A549 (cell line): ENCODE measurements around the gene HSPBP1.

ENCODE experiments used
- CEBPB ChIP-seq, 2 experiments: fragments of >200 bp in 1 of 2; sonication (Bioruptor Twin) in 1 of 2; formaldehyde crosslinking in 1 of 2; IDR thresholded peaks; 2 replicates each; pipeline ENCODE4 v1.6.1; 2012 to 2016
- CTCF ChIP-seq: fragments of >200 bp; sonication (Bioruptor Twin); formaldehyde crosslinking; IDR thresholded peaks from 3 replicates; pipeline ENCODE4 v1.5.1; 2016
- E2F6 ChIP-seq: IDR thresholded peaks from 2 replicates; pipeline ENCODE4 v1.6.1; 2012; ENCODE audit warnings: low read depth, borderline replicate concordance
- EP300 ChIP-seq, 2 experiments: fragments of >200 bp; sonication (Bioruptor Twin); formaldehyde crosslinking; IDR thresholded peaks; 2 replicates in 1 of 2; 3 replicates in 1 of 2; pipeline ENCODE4 v1.6.1; 2016 to 2017
- ESRRA ChIP-seq: fragments of 150-350 bp; IDR thresholded peaks from 2 replicates; pipeline ENCODE4 v1.6.1; 2014; ENCODE audit warnings: mild to moderate bottlenecking, low read length, borderline replicate concordance
- JUN ChIP-seq, 2 experiments: fragments of >200 bp; sonication (Bioruptor Twin); formaldehyde crosslinking; IDR thresholded peaks; 2 replicates in 1 of 2; 3 replicates in 1 of 2; pipeline ENCODE4 v1.6.1; 2016 to 2017
- KDM5A ChIP-seq: fragments of 200-600 bp; sonication (generic); IDR thresholded peaks from 2 replicates; pipeline ENCODE4 v1.6.1; 2016; ENCODE audit warnings: antibody characterized with exemption, mild to moderate bottlenecking
- MAFK ChIP-seq: fragments of 450-650 bp; IDR thresholded peaks from 2 replicates; pipeline ENCODE4 v1.6.1; 2014; ENCODE audit not compliant: partially characterized antibody
- MAZ ChIP-seq: fragments of 150-350 bp; IDR thresholded peaks from 2 replicates; pipeline ENCODE4 v1.6.1; 2014; ENCODE audit warnings: antibody characterized with exemption, low read depth, low read length, borderline replicate concordance
- POLR2A ChIP-seq: IDR thresholded peaks from 2 replicates; pipeline ENCODE4 v1.6.1; 2012; ENCODE audit warnings: mild to moderate bottlenecking, low read length
- RCOR1 ChIP-seq: fragments of 150-350 bp; IDR thresholded peaks from 2 replicates; pipeline ENCODE4 v1.6.1; 2014; ENCODE audit warnings: antibody characterized with exemption, low read length, low read depth
- RFX5 ChIP-seq: fragments of 450-650 bp; IDR thresholded peaks from 2 replicates; pipeline ENCODE4 v1.7.1; 2014; ENCODE audit warnings: antibody characterized with exemption, mild to moderate bottlenecking, moderate library complexity

- TF ChIP-seq ESRRA: no peak
- TF ChIP-seq CTCF: no peak
- TF ChIP-seq E2F6: no peak
- no peak for TF ChIP-seq KDM5A
- no peak for TF ChIP-seq EP300 (IDR thresholded peaks at IDR 0.05)
- no peak for TF ChIP-seq POLR2A
- no peak for TF ChIP-seq CEBPB (IDR thresholded peaks at IDR 0.05)
- no peak for TF ChIP-seq MAZ
- no peak for TF ChIP-seq RCOR1
- TF ChIP-seq JUN (IDR thresholded peaks at IDR 0.05): 0 out of 5 replicates have a peak, but pooled peaks of 1 of the 2 experiments have one; percentile 2
- no peak for TF ChIP-seq MAFK
- no peak for TF ChIP-seq RFX5
These were observed 53.6 kb downstream of the HSPBP1 start for GRCh38 chr19:55226273-55226672.
